ENCODE measurements around the gene TBX19.

The TBX19 gene

GRCh38 chr1:168280296-168280927, at the start of gene TBX19:
TBX19 (plus strand) TSS chr1:168280877; CDS start chr1:168281091, 214 bp downstream.
- no peak for DNase-seq

GRCh38 chr1:168234846-168235547, 45.7 kb upstream of the TBX19 start:
- DNase-seq: peak; percentile 22

- no peak for DNase-seq
Observed at GRCh38 chr1:168235548-168235885, 45.2 kb upstream of the TBX19 start.

GRCh38 chr1:168235937-168236336, 44.7 kb upstream of the TBX19 start:
- no peak for DNase-seq

- DNase-seq: no peak
Observed at GRCh38 chr1:168236836-168237611, 43.7 kb upstream of the TBX19 start.

GRCh38 chr1:168243198-168243597, 37.5 kb upstream of the TBX19 start:
- no peak for DNase-seq

- DNase-seq: no peak
Observed at GRCh38 chr1:168243636-168244212, 37.0 kb upstream of the TBX19 start.

- no peak for DNase-seq
Observed at GRCh38 chr1:168245042-168245441, 35.6 kb upstream of the TBX19 start.

- DNase-seq: no peak
Observed at GRCh38 chr1:168246506-168246905, 34.2 kb upstream of the TBX19 start.

GRCh38 chr1:168252204-168252733, 28.4 kb upstream of the TBX19 start:
- no peak for DNase-seq

GRCh38 chr1:168256164-168256563, 24.5 kb upstream of the TBX19 start:
- no peak for DNase-seq

GRCh38 chr1:168257397-168257796, 23.3 kb upstream of the TBX19 start:
- no peak for DNase-seq

- DNase-seq: no peak
Observed at GRCh38 chr1:168259567-168259966, 21.1 kb upstream of the TBX19 start.

GRCh38 chr1:168260393-168260792, 20.3 kb upstream of the TBX19 start:
- no peak for DNase-seq

GRCh38 chr1:168261390-168261789, 19.3 kb upstream of the TBX19 start:
- DNase-seq: no peak

- DNase-seq: no peak
Observed at GRCh38 chr1:168263130-168263529, 17.5 kb upstream of the TBX19 start.

GRCh38 chr1:168264296-168264695, 16.4 kb upstream of the TBX19 start:
- no peak for DNase-seq

- DNase-seq: no peak
Observed at GRCh38 chr1:168265596-168265995, 15.1 kb upstream of the TBX19 start.

- no peak for DNase-seq
Observed at GRCh38 chr1:168266644-168267186, 14.0 kb upstream of the TBX19 start.

- DNase-seq: no peak
Observed at GRCh38 chr1:168271636-168272035, 9.0 kb upstream of the TBX19 start.

GRCh38 chr1:168273575-168273974, 7.1 kb upstream of the TBX19 start:
- DNase-seq: no peak

GRCh38 chr1:168279253-168279652, 1.4 kb upstream of the TBX19 start:
- no peak for DNase-seq
